Measurements from ENCODE around the gene MBD1. TPM values are rescaled to one million over a fixed set of nuclear protein-coding genes. Genes with fewer than 3 reads are reported as not detected.
"Not testable (repeated sequence)": the region's sequence is repeated elsewhere in the genome, so short reads cannot be mapped to it uniquely, and the experiment has no call there.

MBD1 gene
- total RNA-seq, 1 donor from 2014 or later, result 87.2 TPM

- Mint-ChIP-seq H3K4me3 (no peak overlapping the region), H3K27ac (no peak overlapping the region), H3K36me3 (no peaks in the 10 kb centered on the region), H3K27me3 (ENCODE audit: low read depth) (peaks cover 27% of the 10 kb centered on the region), H3K9me3 (no peaks in the 10 kb centered on the region), H3K4me1 (no peaks in the 10 kb centered on the region)
- TF ChIP-seq CTCF (IDR thresholded peaks at IDR 0.05; ENCODE audit: unreplicated experiment), result no peak
- DNase-seq (ENCODE audit: low spot score in 2 of 2, unreplicated experiment in 2 of 2), result no peak
These were observed 32.6 kb upstream of the MBD1 start for GRCh38 chr18:50313873-50314460.

GRCh38 chr18:50313031-50313607, 31.8 kb upstream of the MBD1 start:
- Mint-ChIP-seq H3K27ac (no peak overlapping the region), H3K4me1 (no peaks in the 10 kb centered on the region), H3K27me3 (ENCODE audit: low read depth) (peaks cover 20% of the 10 kb centered on the region), H3K4me3 (no peak overlapping the region), H3K36me3 (no peaks in the 10 kb centered on the region), H3K9me3 (peaks cover 3% of the 10 kb centered on the region)
- no peak for DNase-seq (ENCODE audit: low spot score in 2 of 2, unreplicated experiment in 2 of 2)
- no peak for TF ChIP-seq CTCF (IDR thresholded peaks at IDR 0.05; ENCODE audit: unreplicated experiment)

- no peak for DNase-seq (ENCODE audit: low spot score in 2 of 2, unreplicated experiment in 2 of 2)
- H3K27me3 Mint-ChIP-seq (ENCODE audit: low read depth), result peaks cover 18% of the 10 kb centered on the region
- no peak overlapping the region for H3K27ac Mint-ChIP-seq
- H3K9me3 Mint-ChIP-seq, result peaks cover 3% of the 10 kb centered on the region
- H3K4me3 Mint-ChIP-seq, result no peak overlapping the region
- TF ChIP-seq CTCF (IDR thresholded peaks at IDR 0.05; ENCODE audit: unreplicated experiment), result no peak
- H3K4me1 Mint-ChIP-seq, result peaks cover 3% of the 10 kb centered on the region
- H3K36me3 Mint-ChIP-seq, result no peaks in the 10 kb centered on the region
These were observed 31.1 kb upstream of the MBD1 start for GRCh38 chr18:50312296-50313030.

GRCh38 chr18:50311650-50312049, 30.3 kb upstream of the MBD1 start:
- no peak for TF ChIP-seq CTCF (IDR thresholded peaks at IDR 0.05; ENCODE audit: unreplicated experiment)
- no peak for DNase-seq (ENCODE audit: low spot score in 2 of 2, unreplicated experiment in 2 of 2)
- Mint-ChIP-seq H3K27ac (no peak overlapping the region), H3K9me3 (peaks cover 3% of the 10 kb centered on the region), H3K4me1 (peaks cover 7% of the 10 kb centered on the region), H3K4me3 (no peak overlapping the region), H3K27me3 (ENCODE audit: low read depth) (peaks cover 18% of the 10 kb centered on the region), H3K36me3 (no peaks in the 10 kb centered on the region)

- H3K36me3 Mint-ChIP-seq, result no peaks in the 10 kb centered on the region
- DNase-seq (ENCODE audit: low spot score in 2 of 2, unreplicated experiment in 2 of 2), result no peak
- H3K4me3 Mint-ChIP-seq, result no peak overlapping the region
- peaks cover 10% of the 10 kb centered on the region for H3K9me3 Mint-ChIP-seq
- TF ChIP-seq CTCF (IDR thresholded peaks at IDR 0.05; ENCODE audit: unreplicated experiment), result no peak
- H3K27ac Mint-ChIP-seq, result no peak overlapping the region
- H3K27me3 Mint-ChIP-seq (ENCODE audit: low read depth), result peaks cover 14% of the 10 kb centered on the region
- peaks cover 7% of the 10 kb centered on the region for H3K4me1 Mint-ChIP-seq
These were observed 28.8 kb upstream of the MBD1 start for GRCh38 chr18:50310080-50310479.

GRCh38 chr18:50308851-50309250, 27.5 kb upstream of the MBD1 start:
- not testable (repeated sequence) for H3K27ac Mint-ChIP-seq; H3K36me3 Mint-ChIP-seq; H3K4me1 Mint-ChIP-seq; H3K4me3 Mint-ChIP-seq; H3K27me3 Mint-ChIP-seq (ENCODE audit: low read depth); DNase-seq (ENCODE audit: low spot score in 2 of 2, unreplicated experiment in 2 of 2)
- H3K9me3 Mint-ChIP-seq, result peaks cover 11% of the 10 kb centered on the region

Measured in mesothelial cell of epicardium (in vitro differentiated cells).